Lung microvascular endothelial cell (primary cell): ENCODE measurements around the gene PLCB1. TPM values are rescaled to one million over a fixed set of nuclear protein-coding genes. Genes with fewer than 3 reads are reported as not detected.

ENCODE experiments used
- DNase-seq, 2 donors: peaks; one replicate each; pipeline versions ENCODE4 v3.0.0 to v3.0.0-alpha.2; 2010; ENCODE audit warnings: low read depth in 2 of 2
- total RNA-seq: library from RNA; depleted of rRNA; stranded (reverse); fragments of >200 nt; gene quantifications from 2 replicates; pipeline ENCODE4 v1.2.1, GENCODE V29; 2014

PLCB1 gene
- total RNA-seq, 1 donor from 2014 or later: 12.3 TPM

GRCh38 chr20:8498571-8498970 is 366.5 kb downstream of the PLCB1 start:
- DNase-seq: no peak

GRCh38 chr20:8504030-8504429 is 372.0 kb downstream of the PLCB1 start:
- DNase-seq: peak in 1 of 2 donors; percentile 56

- no peak for DNase-seq
Observed at GRCh38 chr20:8505476-8506200, 373.6 kb downstream of the PLCB1 start.

DNA sequence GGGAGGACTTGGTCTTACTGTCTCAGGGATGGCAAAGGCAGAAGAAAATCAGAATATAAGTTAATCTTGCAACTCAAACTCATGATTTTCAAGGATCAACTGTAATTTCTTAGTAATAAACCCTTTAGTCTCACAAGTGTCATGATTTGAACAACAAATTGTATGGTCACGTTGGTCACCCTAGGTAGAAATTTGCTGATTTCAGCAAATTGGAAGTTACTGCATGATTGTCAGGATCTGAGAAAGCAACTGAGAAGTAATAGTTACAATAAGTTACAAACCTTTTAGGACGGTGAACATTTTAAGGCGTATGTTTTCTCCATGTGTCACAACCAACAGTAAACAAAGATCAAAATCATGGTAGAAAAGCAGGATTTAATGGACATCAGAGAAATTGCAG is 375.2 kb downstream of the PLCB1 start:
- no peak for DNase-seq

- DNase-seq: peak in 1 of 2 donors; percentile 63
Observed at GRCh38 chr20:8509809-8510208, 377.7 kb downstream of the PLCB1 start.

DNA sequence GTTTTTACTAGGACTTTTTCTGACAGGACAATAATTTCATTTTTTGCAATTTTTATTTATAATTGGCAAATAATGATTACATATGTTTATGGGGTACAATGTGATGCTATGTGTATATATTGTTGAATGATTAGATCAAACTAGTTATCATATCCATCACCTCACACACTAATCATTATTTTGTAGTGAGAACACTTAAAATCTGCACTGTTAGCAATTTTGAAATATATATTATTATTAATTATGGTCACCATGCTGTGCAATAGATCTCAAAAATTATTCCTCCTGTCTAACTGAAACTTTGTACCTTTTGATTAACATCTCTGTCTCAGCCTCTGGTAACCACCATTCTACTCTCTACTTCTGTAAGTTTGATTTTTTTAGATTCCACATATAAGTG is 378.7 kb downstream of the PLCB1 start:
- no peak for DNase-seq

GRCh38 chr20:8512003-8512402 is 379.9 kb downstream of the PLCB1 start:
- DNase-seq: no peak

DNA sequence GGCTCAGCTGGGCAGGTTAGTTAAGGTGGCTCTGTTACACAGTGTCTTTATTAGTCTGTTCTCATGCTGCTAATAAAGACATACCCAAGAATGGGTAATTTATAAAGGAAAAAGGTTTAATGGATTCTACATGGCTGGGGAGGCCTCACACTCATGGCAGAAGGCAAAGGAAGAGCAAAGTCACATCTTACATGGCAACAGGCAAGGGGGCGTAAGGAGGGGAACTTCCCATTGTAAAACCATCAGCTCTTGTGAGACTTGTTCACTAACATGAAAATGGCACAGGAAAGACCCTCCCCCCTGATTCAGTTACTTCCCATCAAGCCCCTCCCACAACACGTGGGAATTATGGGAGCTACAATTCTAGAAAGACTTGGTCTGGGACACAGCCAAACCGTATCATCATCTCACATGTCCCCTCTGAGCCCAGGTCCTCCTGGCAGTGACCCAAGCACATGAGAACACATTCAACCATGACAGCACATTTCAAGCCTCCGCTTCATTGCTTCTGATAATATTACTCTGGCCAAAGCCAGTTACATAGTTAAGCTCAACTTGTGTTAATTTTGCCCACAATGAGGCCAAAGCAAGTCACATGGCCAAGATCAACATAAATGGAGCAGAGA is 383.9 kb downstream of the PLCB1 start:
- DNase-seq: no peak

GRCh38 chr20:8518878-8519277 is 386.8 kb downstream of the PLCB1 start:
- no peak for DNase-seq

- no peak for DNase-seq
Observed at GRCh38 chr20:8519887-8520286, 387.8 kb downstream of the PLCB1 start.

- no peak for DNase-seq
Observed at GRCh38 chr20:8522168-8522567, 390.1 kb downstream of the PLCB1 start.

- DNase-seq: no peak
Observed at GRCh38 chr20:8523684-8524083, 391.6 kb downstream of the PLCB1 start.

DNA sequence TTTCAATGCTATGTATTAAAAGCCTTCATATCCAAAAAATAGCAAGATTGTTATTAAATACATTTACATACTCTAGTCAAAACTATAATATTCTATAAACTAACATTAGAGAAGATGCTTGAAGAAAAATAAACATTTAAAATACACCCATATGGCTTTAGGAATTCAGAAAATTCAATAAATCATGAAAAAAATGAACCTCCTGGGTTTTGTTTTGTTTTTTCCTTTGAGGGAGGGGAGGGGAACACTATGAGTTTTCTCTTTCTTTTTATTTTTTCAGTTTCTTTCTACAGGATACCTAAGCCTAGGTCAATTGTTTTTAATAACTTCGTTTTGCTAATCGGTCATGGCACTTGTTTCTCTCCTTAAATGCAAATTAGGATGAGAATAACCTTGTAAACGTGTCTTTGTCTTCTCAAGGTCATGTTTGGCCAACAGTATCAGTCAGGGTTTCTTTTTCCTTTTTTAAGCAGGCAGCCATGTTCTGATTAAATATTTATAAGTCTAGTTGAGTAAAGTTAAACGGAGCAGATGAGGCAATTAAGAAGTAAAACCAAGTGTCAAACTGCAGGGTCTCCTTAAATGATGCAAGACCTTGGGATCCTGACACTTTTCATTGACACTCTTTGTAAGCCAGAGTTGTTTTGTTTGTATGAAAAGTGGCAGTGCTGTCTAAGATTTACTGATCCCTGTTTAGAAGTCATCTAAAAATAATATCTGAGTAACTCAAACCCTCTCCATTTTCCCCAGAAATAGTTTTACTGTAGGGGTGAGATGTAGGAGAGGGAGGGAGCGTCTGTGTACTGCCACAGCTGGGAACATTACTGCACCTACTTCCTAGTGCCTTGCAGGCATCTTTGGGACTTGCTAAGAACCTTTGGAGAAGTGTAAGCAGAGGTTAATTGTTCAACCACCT is 392.3 kb downstream of the PLCB1 start:
- DNase-seq: no peak

DNA sequence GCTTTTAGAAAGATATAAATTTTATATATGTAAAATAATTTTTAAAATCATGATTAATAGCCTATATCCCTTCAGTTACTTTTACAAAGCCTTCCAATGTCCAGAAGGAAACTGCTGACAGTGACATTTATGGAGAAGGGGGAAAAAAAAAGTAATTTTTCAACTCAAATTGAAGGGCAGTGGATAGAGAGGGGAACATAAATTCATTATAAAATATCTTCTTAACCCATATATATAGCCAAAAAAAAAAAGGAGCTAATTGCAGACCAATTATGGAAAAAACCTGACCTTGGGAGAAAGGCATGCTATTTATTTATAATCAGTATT is 392.9 kb downstream of the PLCB1 start:
- no peak for DNase-seq

GRCh38 chr20:8526610-8527009 is 394.5 kb downstream of the PLCB1 start:
- DNase-seq: no peak

GRCh38 chr20:8527998-8528723 is 396.1 kb downstream of the PLCB1 start:
- peak; percentile 33 to 37 for DNase-seq

- DNase-seq: no peak
Observed at GRCh38 chr20:8530022-8530421, 398.0 kb downstream of the PLCB1 start.

GRCh38 chr20:8532169-8532568 is 400.1 kb downstream of the PLCB1 start:
- no peak for DNase-seq

- DNase-seq: no peak
Observed at GRCh38 chr20:8534368-8535160, 402.5 kb downstream of the PLCB1 start.

DNA sequence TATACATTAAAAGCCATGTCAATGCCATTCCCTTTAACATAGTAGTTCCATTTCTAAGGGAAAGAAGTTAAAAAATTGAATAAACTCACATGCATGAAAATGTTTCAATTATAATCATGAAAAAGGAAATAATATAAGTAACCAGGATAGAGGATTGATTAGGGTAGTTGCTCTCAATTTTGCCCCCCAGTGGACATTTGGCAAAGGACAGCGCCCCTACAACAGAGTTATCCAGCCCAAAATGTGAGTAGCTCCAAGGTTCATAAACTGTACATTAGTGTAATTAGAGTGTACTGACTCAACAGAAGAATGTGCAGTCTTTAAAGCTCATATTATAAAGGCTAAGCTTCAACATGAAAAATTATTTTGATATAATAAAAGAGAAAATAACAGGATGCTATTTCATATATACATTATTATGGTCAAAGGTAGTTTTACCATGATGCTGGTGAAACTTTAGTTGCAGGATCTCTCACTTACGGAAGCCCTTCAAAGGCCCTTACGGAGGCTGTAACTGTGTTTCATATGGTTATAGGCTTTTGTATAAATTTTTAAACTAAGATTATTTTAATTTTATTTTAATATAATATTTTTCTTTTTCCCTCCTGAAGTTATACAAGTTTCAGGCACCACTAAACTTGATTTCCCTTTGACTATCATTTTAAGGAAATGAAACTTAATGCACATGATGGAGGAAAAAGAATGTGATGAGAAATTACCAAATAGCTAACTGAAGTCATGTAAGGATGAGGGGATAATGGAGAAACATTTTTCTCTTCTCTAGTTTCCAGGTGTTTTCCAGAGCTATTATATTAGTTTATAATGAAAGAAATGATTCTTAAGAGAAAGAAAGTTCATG is 403.6 kb downstream of the PLCB1 start:
- DNase-seq: peak; percentile 18 to 41
